Measurements from ENCODE around the gene MTARC2. TPM values are rescaled to one million over a fixed set of nuclear protein-coding genes. Genes with fewer than 3 reads are reported as not detected.
"Not testable (repeated sequence)": the region's sequence is repeated elsewhere in the genome, so short reads cannot be mapped to it uniquely, and the experiment has no call there.

MTARC2 gene
- total RNA-seq, 1 donor from 2014 or later = not detected

GRCh38 chr1:220734571-220735326 lies 13.4 kb upstream of the MTARC2 start:
- Histone ChIP-seq H4K20me1 (ENCODE audit: low read depth) (no peaks in the 10 kb centered on the region), H3K27me3 (peaks cover 5% of the 10 kb centered on the region), H3F3A (ENCODE audit: low read depth) (no peaks in the 10 kb centered on the region), H3K79me2 (ENCODE audit: low read depth) (no peaks in the 10 kb centered on the region), H3K9me3 (ENCODE audit: low read depth) (no peaks in the 10 kb centered on the region), H3K4me3 (no peak overlapping the region), H3K36me3 (no peaks in the 10 kb centered on the region), H3K27ac (no peak overlapping the region), H3K4me2 (no peak overlapping the region), H3K9ac (no peak overlapping the region), H3K4me1 (no peaks in the 10 kb centered on the region), H2AFZ (replicated peaks) (no peak overlapping the region)
- H3K36me3 Mint-ChIP-seq = no peaks in the 10 kb centered on the region
- no peak overlapping the region for H3K27ac Mint-ChIP-seq
- DNase-seq (ENCODE audit: low spot score) = no peak
- no peaks in the 10 kb centered on the region for H3K27me3 Mint-ChIP-seq (ENCODE audit: insufficient read depth, low read depth)
- no peak for TF ChIP-seq EZH2 (IDR thresholded peaks at IDR 0.05)
- TF ChIP-seq EZH2phosphoT487 (IDR thresholded peaks at IDR 0.05) = no peak
- TF ChIP-seq CTCF (IDR thresholded peaks at IDR 0.05) = no peak
- H3K9me3 Mint-ChIP-seq = no peaks in the 10 kb centered on the region
- H3K4me3 Mint-ChIP-seq = no peak overlapping the region
- no peaks in the 10 kb centered on the region for H3K4me1 Mint-ChIP-seq

- H3F3A ChIP-seq (ENCODE audit: low read depth); H3K36me3 ChIP-seq; DNase-seq (ENCODE audit: low spot score); H3K27me3 ChIP-seq; H3K9ac ChIP-seq; H3K27ac ChIP-seq; H4K20me1 ChIP-seq (ENCODE audit: low read depth); H3K4me1 ChIP-seq; H3K9me3 Mint-ChIP-seq; H3K4me2 ChIP-seq; H3K4me3 Mint-ChIP-seq; H3K79me2 ChIP-seq (ENCODE audit: low read depth); H3K4me1 Mint-ChIP-seq; H3K36me3 Mint-ChIP-seq; H3K27ac Mint-ChIP-seq; H3K27me3 Mint-ChIP-seq (ENCODE audit: insufficient read depth, low read depth); H3K9me3 ChIP-seq (ENCODE audit: low read depth); H3K4me3 ChIP-seq; H2AFZ ChIP-seq (replicated peaks): not testable (repeated sequence)
Observed at GRCh38 chr1:220736283-220736682, 11.8 kb upstream of the MTARC2 start.

DNA sequence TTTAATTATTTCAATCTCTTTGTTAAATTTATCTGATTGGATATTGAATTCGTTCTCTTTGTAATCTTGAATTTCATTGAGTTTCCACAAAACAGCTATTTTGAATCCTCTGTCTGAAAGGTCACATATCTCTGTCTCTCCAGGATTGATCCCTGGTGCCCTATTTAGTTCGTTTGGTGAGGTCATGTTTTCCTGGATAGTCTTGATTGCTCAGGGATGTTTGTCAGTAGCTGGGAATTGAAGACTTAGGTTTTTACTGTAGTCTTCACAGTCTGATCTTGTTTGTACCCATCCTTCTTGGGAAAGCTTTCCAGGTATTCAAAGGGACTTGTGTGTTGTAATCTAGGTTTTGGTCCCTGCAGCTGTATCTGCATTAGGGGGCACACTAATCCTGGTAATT lies 6.8 kb upstream of the MTARC2 start:
- no peak overlapping the region for H3K4me3 ChIP-seq
- no peaks in the 10 kb centered on the region for H3K36me3 ChIP-seq
- no peaks in the 10 kb centered on the region for H3F3A ChIP-seq (ENCODE audit: low read depth)
- DNase-seq (ENCODE audit: low spot score) = no peak
- no peak for TF ChIP-seq EZH2 (IDR thresholded peaks at IDR 0.05)
- no peak for TF ChIP-seq CTCF (IDR thresholded peaks at IDR 0.05)
- no peak for TF ChIP-seq EZH2phosphoT487 (IDR thresholded peaks at IDR 0.05)
- no peaks in the 10 kb centered on the region for H3K9me3 ChIP-seq (ENCODE audit: low read depth)
- no peak overlapping the region for H2AFZ ChIP-seq (replicated peaks)
- no peak overlapping the region for H3K27ac Mint-ChIP-seq
- H3K27ac ChIP-seq = no peak overlapping the region
- peaks cover 22% of the 10 kb centered on the region for H3K27me3 ChIP-seq
- no peak overlapping the region for H3K9ac ChIP-seq
- H3K4me1 ChIP-seq = no peaks in the 10 kb centered on the region
- no peak overlapping the region for H3K4me2 ChIP-seq
- H3K9me3 Mint-ChIP-seq = no peaks in the 10 kb centered on the region
- no peak overlapping the region for H3K4me3 Mint-ChIP-seq
- no peaks in the 10 kb centered on the region for H3K79me2 ChIP-seq (ENCODE audit: low read depth)
- no peaks in the 10 kb centered on the region for H3K36me3 Mint-ChIP-seq
- peaks cover under 1% of the 10 kb centered on the region for H3K4me1 Mint-ChIP-seq
- no peaks in the 10 kb centered on the region for H4K20me1 ChIP-seq (ENCODE audit: low read depth)
- H3K27me3 Mint-ChIP-seq (ENCODE audit: insufficient read depth, low read depth) = peaks cover 4% of the 10 kb centered on the region

- H3K27me3 Mint-ChIP-seq (ENCODE audit: insufficient read depth, low read depth) = peaks cover 4% of the 10 kb centered on the region
- H3K4me3 Mint-ChIP-seq = no peak overlapping the region
- peaks cover 5% of the 10 kb centered on the region for H3K4me1 Mint-ChIP-seq
Observed at GRCh38 chr1:220741825-220742224, 6.3 kb upstream of the MTARC2 start.

More at GRCh38 chr1:220741825-220742224, 6.3 kb upstream of the MTARC2 start:
- H3K27me3 ChIP-seq = peaks cover 27% of the 10 kb centered on the region
- H3K36me3 Mint-ChIP-seq = no peaks in the 10 kb centered on the region
- no peak overlapping the region for H3K4me2 ChIP-seq
- no peaks in the 10 kb centered on the region for H3K9me3 ChIP-seq (ENCODE audit: low read depth)
- no peak overlapping the region for H2AFZ ChIP-seq (replicated peaks)
- H3K27ac ChIP-seq = no peak overlapping the region
- DNase-seq (ENCODE audit: low spot score) = no peak
- H3K4me1 ChIP-seq = no peaks in the 10 kb centered on the region
- H3K4me3 ChIP-seq = no peak overlapping the region
- no peaks in the 10 kb centered on the region for H3K79me2 ChIP-seq (ENCODE audit: low read depth)
- H3F3A ChIP-seq (ENCODE audit: low read depth) = no peaks in the 10 kb centered on the region
- TF ChIP-seq CTCF (IDR thresholded peaks at IDR 0.05) = no peak
- no peak for TF ChIP-seq EZH2 (IDR thresholded peaks at IDR 0.05)
- no peak for TF ChIP-seq EZH2phosphoT487 (IDR thresholded peaks at IDR 0.05)
- H3K36me3 ChIP-seq = no peaks in the 10 kb centered on the region
- H4K20me1 ChIP-seq (ENCODE audit: low read depth) = no peaks in the 10 kb centered on the region
- no peaks in the 10 kb centered on the region for H3K9me3 Mint-ChIP-seq
- no peak overlapping the region for H3K27ac Mint-ChIP-seq
- H3K9ac ChIP-seq = no peak overlapping the region
